HepG2 (cell line): Measurements from ENCODE around the gene SNX21. TPM values are rescaled to one million over a fixed set of nuclear protein-coding genes. Genes with fewer than 3 reads are reported as not detected.
A peak's percentile ranks its signal among the peaks of the same experiment; 100 is the strongest.

ENCODE experiments used
- ATAC-seq: fragments of 200-7000 bp; cut with Tn5 transposase; 3 replicates; pipeline ENCODE4 v1.9.1; 2020; ENCODE audit warnings: mild to moderate bottlenecking, moderate library complexity
- BruUV-seq: library from RNA; stranded (reverse); fragments of 400-500 nt; replicated peaks from 2 replicates; lab custom pipeline; 2021; lab: Mats Ljungman, UMichigan
- CTCF ChIA-PET: fragments of 300-600 bp; formaldehyde crosslinking; extraction: SDS; loops from one replicate; lab custom pipeline; 2021; ENCODE audit warnings: low total read pairs, inconsistent platforms, low intra/inter-chr PET ratio; lab: Yijun Ruan, JAX
- POLR2A ChIA-PET: fragments of 350-600 bp; sonication (Branson Sonifier 250); formaldehyde crosslinking; loops from one replicate; lab custom pipeline; 2020; ENCODE audit warnings: antibody characterized with exemption, inconsistent platforms; lab: Yijun Ruan, JAX
- DNase-seq: peaks from one replicate; pipeline ENCODE4 v3.0.0-alpha.2; 2015; ENCODE audit warnings: low spot score
- FAIRE-seq: peaks from 3 replicates; lab custom pipeline; 2011; peaks lifted over from hg19 to GRCh38; lab: Jason Lieb, UNC
- H2AFZ ChIP-seq: one replicate; pipeline ENCODE4 v1.6.1; 2011; ENCODE audit warnings: low read length, inconsistent platforms
- H3K27ac ChIP-seq: fragments of 300-600 bp; 3 replicates; pipeline ENCODE4 v1.8.0; 2011; ENCODE audit warnings: mixed run types, mild to moderate bottlenecking, mixed read lengths, low read length, inconsistent platforms; ENCODE audit not compliant: insufficient read depth; ENCODE audit errors: extremely low read length
- H3K27me3 ChIP-seq, 2 experiments: fragments of 200-600 bp in 1 of 2; 2 replicates in 1 of 2; 3 replicates in 1 of 2; pipeline versions ENCODE4 v1.6.0 to v1.8.0; 2011; ENCODE audit warnings: low read length in 2 of 2, mild to moderate bottlenecking in 2 of 2, moderate library complexity in 2 of 2, inconsistent platforms in 1 of 2; ENCODE audit not compliant: insufficient read depth in 2 of 2, control insufficient read depth in 1 of 2
- H3K36me3 ChIP-seq, 2 experiments: fragments of 200-600 bp in 1 of 2; replicated peaks in 1 of 2; 2 replicates in 1 of 2; 3 replicates in 1 of 2; pipeline versions ENCODE4 v1.5.1 to v1.8.0; 2011; ENCODE audit warnings: low read length in 2 of 2, inconsistent platforms in 1 of 2; ENCODE audit not compliant: insufficient read depth in 2 of 2, control insufficient read depth in 1 of 2
- H3K4me1 ChIP-seq: 2 replicates; pipeline ENCODE4 v1.5.1; 2012; ENCODE audit warnings: low read length, inconsistent platforms; ENCODE audit not compliant: insufficient read depth
- H3K4me2 ChIP-seq: 2 replicates; pipeline ENCODE4 v1.6.0; 2011; ENCODE audit warnings: low read depth, low read length, inconsistent platforms
- H3K4me3 ChIP-seq, 3 experiments: fragments of 200-600 bp in 1 of 3; sonication (generic), shearing (Covaris generic) in 1 of 3; replicated peaks in 1 of 3; 2 replicates each; pipeline ENCODE4 v1.5.1; 2011 to 2016; ENCODE audit warnings: low read length in 3 of 3, inconsistent platforms in 2 of 3, low read depth in 2 of 3, mild to moderate bottlenecking in 2 of 3, control low read depth in 1 of 3, mixed read lengths in 1 of 3; ENCODE audit not compliant: insufficient read depth in 1 of 3
- H3K79me2 ChIP-seq: one replicate; pipeline ENCODE4 v1.6.1; 2011; ENCODE audit warnings: low read length, inconsistent platforms; ENCODE audit not compliant: insufficient read depth
- H3K9ac ChIP-seq: 2 replicates; pipeline ENCODE4 v1.6.0; 2011; ENCODE audit warnings: mild to moderate bottlenecking, low read depth, low read length, inconsistent platforms; ENCODE audit not compliant: insufficient read depth
- H3K9me3 ChIP-seq: 2 replicates; pipeline ENCODE4 v1.5.1; 2012; ENCODE audit warnings: mild to moderate bottlenecking, low read length
- H4K20me1 ChIP-seq: 2 replicates; pipeline ENCODE4 v1.6.0; 2011; ENCODE audit warnings: inconsistent platforms, mild to moderate bottlenecking, low read length, moderate library complexity; ENCODE audit not compliant: insufficient read depth
- ADNP ChIP-seq: sonication (generic); formaldehyde crosslinking; IDR thresholded peaks from 2 replicates; pipeline ENCODE4 v1.4.0; 2020; ENCODE audit warnings: missing genetic modification reagents
- MYC ChIP-seq: sonication (generic); formaldehyde crosslinking; IDR thresholded peaks from 2 replicates; pipeline ENCODE4 v1.9.0; 2021; ENCODE audit warnings: missing genetic modification reagents, borderline replicate concordance
- MZF1 ChIP-seq: sonication (generic); formaldehyde crosslinking; IDR thresholded peaks from 2 replicates; pipeline ENCODE4 v1.8.1; 2023; ENCODE audit warnings: mild to moderate bottlenecking, missing genetic modification reagents, borderline replicate concordance
- SIN3B ChIP-seq: fragments of 150-350 bp; IDR thresholded peaks from 2 replicates; pipeline ENCODE4 v1.6.1; 2014; ENCODE audit warnings: low read length
- SOX13 ChIP-seq, 3 experiments: fragments of 450-650 bp in 1 of 3; sonication (generic) in 1 of 3; formaldehyde crosslinking in 1 of 3; IDR thresholded peaks in 2 of 3; conservative IDR thresholded peaks in 1 of 3; 2 replicates each; pipeline versions ENCODE4 v1.5.0 to v1.6.1; 2016 to 2020; ENCODE audit warnings: antibody characterized with exemption in 1 of 3, mild to moderate bottlenecking in 1 of 3, missing compliant biosample characterization in 1 of 3, missing genetic modification reagents in 1 of 3, moderate library complexity in 1 of 3
- ZBTB38 ChIP-seq: sonication (generic); formaldehyde crosslinking; IDR thresholded peaks from 2 replicates; pipeline ENCODE4 v1.5.1; 2020; ENCODE audit warnings: mild to moderate bottlenecking, missing genetic modification reagents
- ZFP36 ChIP-seq: fragments of 150-350 bp; IDR thresholded peaks from 2 replicates; pipeline ENCODE4 v1.6.1; 2018; ENCODE audit warnings: borderline replicate concordance, low read length, low read depth; ENCODE audit not compliant: partially characterized antibody
- ZMYM3 ChIP-seq: sonication (generic); formaldehyde crosslinking; IDR thresholded peaks from 2 replicates; pipeline ENCODE4 v1.5.1; 2020; ENCODE audit warnings: mild to moderate bottlenecking, missing genetic modification reagents
- ZNF274 ChIP-seq: sonication (generic); formaldehyde crosslinking; IDR thresholded peaks from 2 replicates; pipeline ENCODE4 v1.5.1; 2020; ENCODE audit warnings: mild to moderate bottlenecking, missing genetic modification reagents
- ZNF446 ChIP-seq: sonication (generic); formaldehyde crosslinking; IDR thresholded peaks from 2 replicates; pipeline ENCODE4 v1.5.0; 2020; ENCODE audit warnings: mild to moderate bottlenecking, missing genetic modification reagents
- ZNF530 ChIP-seq: sonication (generic); formaldehyde crosslinking; IDR thresholded peaks from 2 replicates; pipeline ENCODE4 v1.5.0; 2020; ENCODE audit warnings: low read depth, mild to moderate bottlenecking, missing genetic modification reagents
- ZNF558 ChIP-seq: sonication (generic); formaldehyde crosslinking; IDR thresholded peaks from 2 replicates; pipeline ENCODE4 v1.9.0; 2022; ENCODE audit warnings: mild to moderate bottlenecking, missing genetic modification reagents, borderline replicate concordance
- ZNF749 ChIP-seq: sonication (generic); formaldehyde crosslinking; IDR thresholded peaks from 2 replicates; pipeline ENCODE4 v1.8.0; 2022; ENCODE audit warnings: mild to moderate bottlenecking, missing genetic modification reagents, moderate library complexity, borderline replicate concordance
- ZNF773 ChIP-seq: sonication (generic); formaldehyde crosslinking; IDR thresholded peaks from 2 replicates; pipeline ENCODE4 v1.4.0; 2020; ENCODE audit warnings: missing genetic modification reagents, borderline replicate concordance
- WGBS: methylation state at CpG from one replicate; pipeline ENCODE4 v1.1.6; 2017; ENCODE audit warnings: low lambda C conversion rate; 5-methylcytosine and 5-hydroxymethylcytosine counted together
- in situ Hi-C: cut with HindIII; loops from 2 replicates; pipeline ENCODE4 v1.10.0; 2017; ENCODE audit warnings: low pct_unique_long_range_greater_than_20kb; ENCODE audit not compliant: extremely low pct_ligation_motif_present
- intact Hi-C: fragments of 100-400 bp; cut with micrococcal nuclease; formaldehyde crosslinking; loops from one replicate; pipeline ENCODE4 v1.10.0; 2022; ENCODE audit not compliant: unreplicated experiment
- polyA plus RNA-seq, 8 experiments: library from polyadenylated mRNA; depleted of rRNA in 3 of 8; stranded (reverse) in 7 of 8; unstranded in 1 of 8; fragments of >200 nt; fragmentation: Illumina TruSeq in 4 of 8; extraction: Trizol in 4 of 8; gene quantifications; 2 replicates each; pipeline versions ENCODE4 v1.2.1 to v1.2.3, GENCODE V29; 2011 to 2016; ENCODE audit warnings: low read depth in 4 of 8, missing spikeins in 1 of 8, mixed read lengths in 1 of 8; ENCODE audit not compliant: insufficient read depth in 1 of 8
- total RNA-seq, 5 experiments: library from RNA; depleted of rRNA; stranded (reverse); fragments of >200 nt; fragmentation: Illumina TruSeq; extraction: Trizol; gene quantifications; 2 replicates each; pipeline ENCODE4 v1.2.3, GENCODE V29; 2016; ENCODE audit warnings: low read depth in 1 of 5
- TF ChIP-seq, protein P1 (sequence below): sonication (generic); formaldehyde crosslinking; IDR thresholded peaks from 2 replicates; pipeline ENCODE4 v1.4.0; 2020; ENCODE audit warnings: missing genetic modification reagents
- TF ChIP-seq, protein P2 (sequence below): sonication (generic); formaldehyde crosslinking; conservative IDR thresholded peaks from 2 replicates; pipeline ENCODE4 v1.8.0; 2022; ENCODE audit warnings: mild to moderate bottlenecking, moderate library complexity, missing genetic modification reagents
- TF ChIP-seq, protein P3 (sequence below): sonication (generic); formaldehyde crosslinking; IDR thresholded peaks from 2 replicates; pipeline ENCODE4 v1.9.0; 2022; ENCODE audit warnings: missing genetic modification reagents, mild to moderate bottlenecking, borderline replicate concordance
- TF ChIP-seq, protein P4 (sequence below): sonication (generic); formaldehyde crosslinking; IDR thresholded peaks from 2 replicates; pipeline ENCODE4 v1.5.0; 2020; ENCODE audit warnings: missing genetic modification reagents, mild to moderate bottlenecking, borderline replicate concordance

Gene SNX21
- total and polyA plus RNA-seq, 2 of the 13 experiments (the other 11 are each of a cell fraction or from before 2014, with no cell fraction given): 7.7 to 12.8 TPM

DNA sequence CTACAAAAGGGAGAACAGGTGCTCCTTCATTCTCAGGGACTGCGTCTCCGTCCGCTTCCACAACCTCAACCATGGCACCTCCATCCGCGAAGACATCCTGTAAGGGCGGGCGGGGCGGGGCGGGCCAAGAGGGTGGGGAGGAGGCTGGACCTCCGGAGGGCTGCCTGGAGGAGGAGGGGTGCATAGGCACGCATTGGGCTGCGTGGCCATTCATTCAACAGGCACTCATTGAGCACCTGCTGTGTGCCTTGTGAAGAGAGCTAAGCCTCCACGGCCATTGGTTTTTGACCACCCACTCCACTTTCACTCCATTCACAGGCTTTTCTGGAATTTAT is 24.2 kb downstream of the SNX21 start:
- H4K20me1 ChIP-seq: no peaks in the 10 kb centered on the region
- H3K27me3 ChIP-seq: no peaks in the 10 kb centered on the region; a peak in 1 of 5 replicates
- 47% methylated on average over 13 of the region's 13 CpGs for WGBS
- FAIRE-seq (no peak), ATAC-seq (no peak), DNase-seq (no peak)
- no peaks in the 10 kb centered on the region for H3K9me3 ChIP-seq
- BruUV-seq: no TSS peak
- in situ Hi-C loops: no loop called here
- peaks cover 59% of the 10 kb centered on the region for H3K4me1 ChIP-seq
- peak overlapping the region; percentile 78 to 91 (median 83) for H3K4me3 ChIP-seq
- intact Hi-C loops: loop anchor here (2.0 kb wide), 2 partner anchors 33 to 77 kb away; partner anchors contain the start of genes CTSA, NEURL2 and PCIF1
- H3K79me2 ChIP-seq: peaks cover 4% of the 10 kb centered on the region
- H3K4me2 ChIP-seq: peak overlapping the region; percentile 87
- CTCF ChIA-PET: no interaction called here
- no peak overlapping the region for H2AFZ ChIP-seq
- POLR2A ChIA-PET: interaction anchor here (0.5 to 7.6 kb wide), 12 partner anchors 11 to 85 kb away, joined by 3 to 85 read pairs (median 5); partner anchors contain the start of genes CTSA, NEURL2, PCIF1 and SNX21
- H3K27ac ChIP-seq: peak overlapping the region; percentile 43
- peak overlapping the region; percentile 80 for H3K9ac ChIP-seq
- H3K36me3 ChIP-seq: no peaks in the 10 kb centered on the region
- peak; percentile 27; the same call in 1 of the 2 replicates for TF ChIP-seq ZMYM3 (CRISPR knock-in tag)
- TF ChIP-seq, protein P1, sequence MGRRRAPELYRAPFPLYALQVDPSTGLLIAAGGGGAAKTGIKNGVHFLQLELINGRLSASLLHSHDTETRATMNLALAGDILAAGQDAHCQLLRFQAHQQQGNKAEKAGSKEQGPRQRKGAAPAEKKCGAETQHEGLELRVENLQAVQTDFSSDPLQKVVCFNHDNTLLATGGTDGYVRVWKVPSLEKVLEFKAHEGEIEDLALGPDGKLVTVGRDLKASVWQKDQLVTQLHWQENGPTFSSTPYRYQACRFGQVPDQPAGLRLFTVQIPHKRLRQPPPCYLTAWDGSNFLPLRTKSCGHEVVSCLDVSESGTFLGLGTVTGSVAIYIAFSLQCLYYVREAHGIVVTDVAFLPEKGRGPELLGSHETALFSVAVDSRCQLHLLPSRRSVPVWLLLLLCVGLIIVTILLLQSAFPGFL (CRISPR knock-in tag): no peak
- 0 out of 2 replicates have a peak, but pooled peaks have one; percentile 4 for TF ChIP-seq SOX13 (IDR thresholded peaks at IDR 0.05)
- no peak for TF ChIP-seq SOX13 (CRISPR knock-in tag; conservative IDR thresholded peaks at IDR 0.05 in 1 of 2, IDR thresholded peaks at IDR 0.05 in 1 of 2)
- 0 out of 2 replicates have a peak, but pooled peaks have one; percentile 4 for TF ChIP-seq ZNF558 (CRISPR knock-in tag)
- 0 out of 2 replicates have a peak, but pooled peaks have one; percentile 15 for TF ChIP-seq ZNF749 (CRISPR knock-in tag)
- 0 out of 2 replicates have a peak, but pooled peaks have one; percentile 13 for TF ChIP-seq SIN3B
- TF ChIP-seq ZFP36: peak; percentile 87
- 0 out of 2 replicates have a peak, but pooled peaks have one; percentile 51 for TF ChIP-seq ADNP (CRISPR knock-in tag)
- TF ChIP-seq, protein P2, sequence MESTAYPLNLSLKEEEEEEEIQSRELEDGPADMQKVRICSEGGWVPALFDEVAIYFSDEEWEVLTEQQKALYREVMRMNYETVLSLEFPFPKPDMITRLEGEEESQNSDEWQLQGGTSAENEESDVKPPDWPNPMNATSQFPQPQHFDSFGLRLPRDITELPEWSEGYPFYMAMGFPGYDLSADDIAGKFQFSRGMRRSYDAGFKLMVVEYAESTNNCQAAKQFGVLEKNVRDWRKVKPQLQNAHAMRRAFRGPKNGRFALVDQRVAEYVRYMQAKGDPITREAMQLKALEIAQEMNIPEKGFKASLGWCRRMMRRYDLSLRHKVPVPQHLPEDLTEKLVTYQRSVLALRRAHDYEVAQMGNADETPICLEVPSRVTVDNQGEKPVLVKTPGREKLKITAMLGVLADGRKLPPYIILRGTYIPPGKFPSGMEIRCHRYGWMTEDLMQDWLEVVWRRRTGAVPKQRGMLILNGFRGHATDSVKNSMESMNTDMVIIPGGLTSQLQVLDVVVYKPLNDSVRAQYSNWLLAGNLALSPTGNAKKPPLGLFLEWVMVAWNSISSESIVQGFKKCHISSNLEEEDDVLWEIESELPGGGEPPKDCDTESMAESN (CRISPR knock-in tag): 0 out of 2 replicates have a peak, but pooled peaks have one; percentile 7
- 0 out of 2 replicates have a peak, but pooled peaks have one; percentile 16 for TF ChIP-seq ZNF530
- TF ChIP-seq ZNF446 (CRISPR knock-in tag): no peak
- TF ChIP-seq, protein P3, sequence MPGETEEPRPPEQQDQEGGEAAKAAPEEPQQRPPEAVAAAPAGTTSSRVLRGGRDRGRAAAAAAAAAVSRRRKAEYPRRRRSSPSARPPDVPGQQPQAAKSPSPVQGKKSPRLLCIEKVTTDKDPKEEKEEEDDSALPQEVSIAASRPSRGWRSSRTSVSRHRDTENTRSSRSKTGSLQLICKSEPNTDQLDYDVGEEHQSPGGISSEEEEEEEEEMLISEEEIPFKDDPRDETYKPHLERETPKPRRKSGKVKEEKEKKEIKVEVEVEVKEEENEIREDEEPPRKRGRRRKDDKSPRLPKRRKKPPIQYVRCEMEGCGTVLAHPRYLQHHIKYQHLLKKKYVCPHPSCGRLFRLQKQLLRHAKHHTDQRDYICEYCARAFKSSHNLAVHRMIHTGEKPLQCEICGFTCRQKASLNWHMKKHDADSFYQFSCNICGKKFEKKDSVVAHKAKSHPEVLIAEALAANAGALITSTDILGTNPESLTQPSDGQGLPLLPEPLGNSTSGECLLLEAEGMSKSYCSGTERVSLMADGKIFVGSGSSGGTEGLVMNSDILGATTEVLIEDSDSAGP (CRISPR knock-in tag): 0 out of 2 replicates have a peak, but pooled peaks have one; percentile 11
- 0 out of 2 replicates have a peak, but pooled peaks have one; percentile 10 for TF ChIP-seq MYC (CRISPR knock-in tag)
- TF ChIP-seq ZBTB38 (CRISPR knock-in tag): peak; percentile 30; the same call in 1 of the 2 replicates
- no peak for TF ChIP-seq MZF1 (CRISPR knock-in tag)
- TF ChIP-seq, protein P4, sequence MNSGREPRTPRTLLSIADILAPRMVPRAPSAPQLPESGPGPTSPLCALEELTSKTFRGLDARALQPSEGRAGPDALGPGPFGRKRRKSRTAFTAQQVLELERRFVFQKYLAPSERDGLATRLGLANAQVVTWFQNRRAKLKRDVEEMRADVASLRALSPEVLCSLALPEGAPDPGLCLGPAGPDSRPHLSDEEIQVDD (CRISPR knock-in tag): 0 out of 2 replicates have a peak, but pooled peaks have one; percentile 53
- 0 out of 2 replicates have a peak, but pooled peaks have one; percentile 11 for TF ChIP-seq ZNF274 (CRISPR knock-in tag)
- TF ChIP-seq ZNF773 (CRISPR knock-in tag): peak; percentile 15; the same call in 1 of the 2 replicates
